ENCODE data around the gene OR2A12.
"Not testable (repeated sequence)": the region's sequence is repeated elsewhere in the genome, so short reads cannot be mapped to it uniquely, and the experiment has no call there.

OR2A12 gene

DNA sequence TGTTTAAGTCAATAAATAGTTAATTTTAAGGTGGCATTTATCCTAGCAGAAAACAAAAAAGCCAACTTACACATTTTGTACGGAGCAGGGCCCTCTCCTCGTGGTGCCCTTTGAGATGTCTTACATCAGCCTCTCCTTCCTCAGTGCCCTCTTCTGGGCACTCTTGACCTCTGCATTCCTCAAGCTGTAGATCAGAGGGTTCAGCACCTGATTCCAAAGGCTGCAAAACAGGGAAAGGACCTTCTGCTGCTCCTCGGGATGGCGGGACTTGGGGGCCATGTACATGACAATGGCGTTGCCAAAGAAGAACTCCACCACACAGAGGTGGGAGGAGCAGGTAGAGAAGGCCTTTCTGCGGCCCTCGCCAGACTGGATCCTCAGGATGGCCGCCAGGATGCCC lies 32.3 kb downstream of the OR2A12 start:
- DNase-seq (ENCODE audit: low read depth in 2 of 2) = no peak

DNA sequence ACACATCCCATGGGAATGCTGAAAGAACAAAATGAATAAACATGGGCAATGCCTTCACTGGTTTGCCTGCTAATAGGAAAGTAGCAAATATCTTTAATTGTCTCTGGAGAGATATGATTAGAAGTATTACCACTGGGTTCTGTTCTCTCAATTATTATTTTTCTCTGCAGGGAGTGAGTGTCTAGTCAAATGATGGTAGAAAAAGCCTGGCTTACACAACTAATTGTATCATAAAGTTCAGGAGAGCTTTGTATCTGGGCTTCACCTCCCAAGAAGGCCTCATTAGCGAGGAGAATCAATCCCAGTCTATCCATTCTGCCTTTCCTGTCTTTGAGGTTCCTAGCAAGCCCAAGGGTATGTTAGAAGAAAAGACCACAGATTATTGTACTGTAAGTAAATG lies 36.8 kb downstream of the OR2A12 start, which contains the start of gene OR2A14:
OR2A14 (plus strand) TSS at position 301 of the 400 bp plus-strand sequence. CDS start 5,937 bp downstream, outside the sequence.
- no peak for DNase-seq (ENCODE audit: low read depth in 2 of 2)

DNA sequence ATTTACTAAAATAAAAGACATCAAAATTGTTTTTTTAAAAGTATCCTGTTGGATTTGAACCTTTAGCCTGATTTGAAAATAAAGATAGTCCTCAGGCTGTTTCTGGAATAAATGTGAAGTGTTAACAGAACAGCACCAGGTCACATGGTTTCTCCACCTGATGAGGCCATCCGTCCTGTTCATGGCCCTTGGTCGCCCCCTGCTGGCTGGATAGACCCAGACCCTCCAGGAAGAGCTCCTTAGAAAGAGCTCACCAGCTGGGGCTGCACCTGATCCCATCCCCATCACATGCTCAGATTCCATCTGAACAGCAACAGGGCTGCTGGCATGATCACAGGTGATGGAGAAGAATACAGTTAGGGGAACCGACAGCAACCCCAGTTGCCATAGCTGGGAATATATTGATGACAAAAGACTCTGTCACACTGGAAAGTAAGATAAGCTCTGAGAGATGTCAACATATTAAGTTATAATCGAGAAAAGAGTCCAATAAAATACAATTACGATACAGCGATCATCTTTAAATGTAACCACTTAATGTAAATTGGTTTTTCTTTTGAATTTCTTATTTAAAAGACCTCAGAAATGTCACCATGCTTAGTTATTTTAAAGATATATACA lies 41.7 kb downstream of the OR2A12 start:
- DNase-seq (ENCODE audit: low read depth in 2 of 2) = peak; percentile 67 to 74

DNA sequence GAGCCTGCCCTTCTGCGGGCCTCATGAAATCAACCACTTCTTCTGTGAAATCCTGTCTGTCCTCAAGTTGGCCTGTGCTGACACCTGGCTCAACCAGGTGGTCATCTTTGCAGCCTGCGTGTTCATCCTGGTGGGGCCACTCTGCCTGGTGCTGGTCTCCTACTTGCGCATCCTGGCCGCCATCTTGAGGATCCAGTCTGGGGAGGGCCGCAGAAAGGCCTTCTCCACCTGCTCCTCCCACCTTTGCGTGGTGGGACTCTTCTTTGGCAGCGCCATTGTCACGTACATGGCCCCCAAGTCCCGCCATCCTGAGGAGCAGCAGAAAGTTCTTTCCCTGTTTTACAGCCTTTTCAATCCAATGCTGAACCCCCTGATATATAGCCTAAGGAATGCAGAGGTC lies 43.5 kb downstream of the OR2A12 start:
- not testable (repeated sequence) for DNase-seq (ENCODE audit: low read depth in 2 of 2)

DNA sequence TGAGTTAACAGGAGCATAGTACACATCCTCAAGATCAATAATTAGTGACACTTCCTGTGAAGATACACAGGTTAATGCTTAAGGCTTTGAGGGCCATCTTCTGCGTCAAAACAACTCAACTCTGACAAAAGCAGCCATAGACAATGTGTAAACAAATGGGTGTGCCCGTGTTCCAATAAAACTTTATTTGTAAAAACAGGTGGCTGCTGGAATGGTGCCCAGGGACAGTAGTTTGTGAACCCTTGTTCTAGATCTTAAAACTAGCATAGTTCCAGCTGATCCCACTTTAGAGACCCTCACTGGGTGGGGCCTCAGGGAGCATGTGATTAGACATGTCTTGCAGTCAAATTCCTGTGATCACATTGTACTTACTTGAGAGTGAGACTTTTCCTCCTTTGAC lies 44.7 kb downstream of the OR2A12 start:
- no peak for DNase-seq (ENCODE audit: low read depth in 2 of 2)

DNA sequence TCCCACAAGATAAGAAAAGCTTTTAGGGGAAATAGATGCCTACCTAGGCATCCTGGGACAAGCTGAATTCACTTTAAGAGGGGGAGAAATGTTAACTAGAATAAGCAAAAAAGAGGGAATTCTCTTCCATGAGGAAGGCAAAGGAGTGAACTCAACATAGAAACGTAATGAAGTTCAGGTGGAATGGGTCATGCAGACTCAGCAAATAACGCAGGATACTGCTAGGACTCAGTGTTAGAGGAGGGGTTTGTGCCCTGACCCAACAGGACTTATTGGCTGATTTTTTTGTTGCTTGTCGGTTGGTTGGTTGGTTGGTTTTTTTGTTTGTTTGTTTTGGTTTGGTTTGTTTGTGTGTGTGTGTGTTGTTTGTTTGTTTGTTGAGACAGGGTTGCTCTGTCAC lies 46.2 kb downstream of the OR2A12 start:
- no peak for DNase-seq (ENCODE audit: low read depth in 2 of 2)

DNA sequence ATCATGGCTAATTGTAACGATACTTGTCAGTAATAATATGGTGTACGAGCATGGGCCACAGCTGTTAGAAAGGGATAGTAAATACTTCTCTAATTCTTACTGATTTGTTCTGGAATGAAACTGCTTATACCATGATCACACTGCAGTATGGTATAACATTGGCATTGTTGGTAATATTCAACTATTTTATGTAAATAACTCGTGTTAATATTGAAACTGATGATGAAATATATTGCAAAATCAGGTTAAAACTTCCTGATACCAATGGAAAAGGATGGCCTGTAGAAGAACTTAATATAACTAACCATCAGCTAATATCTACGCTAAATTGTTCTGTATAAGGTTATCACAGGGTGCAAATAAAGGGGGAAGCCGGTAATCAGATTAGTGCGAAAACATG lies 47.2 kb downstream of the OR2A12 start:
- no peak for DNase-seq (ENCODE audit: low read depth in 2 of 2)

DNA sequence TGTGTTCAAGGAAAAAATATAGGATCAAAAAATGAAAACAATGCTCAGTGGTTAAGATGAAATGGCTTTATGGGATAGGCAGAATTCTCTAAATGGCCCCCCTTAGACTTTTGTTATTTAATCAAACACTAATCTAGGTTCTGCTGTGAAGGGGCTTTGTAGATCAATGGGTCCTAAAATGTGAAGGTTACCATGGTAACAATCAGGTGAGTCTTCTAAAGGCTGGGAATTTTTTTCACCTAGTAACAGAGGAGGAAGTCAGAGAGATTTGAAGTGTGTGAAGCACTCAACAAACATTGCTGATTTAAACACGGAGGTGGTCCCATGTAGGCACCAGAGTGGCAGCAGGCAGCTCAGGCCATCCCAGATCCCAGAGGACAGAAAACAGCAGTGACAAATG lies 48.0 kb downstream of the OR2A12 start:
- no peak for DNase-seq (ENCODE audit: low read depth in 2 of 2)

DNA sequence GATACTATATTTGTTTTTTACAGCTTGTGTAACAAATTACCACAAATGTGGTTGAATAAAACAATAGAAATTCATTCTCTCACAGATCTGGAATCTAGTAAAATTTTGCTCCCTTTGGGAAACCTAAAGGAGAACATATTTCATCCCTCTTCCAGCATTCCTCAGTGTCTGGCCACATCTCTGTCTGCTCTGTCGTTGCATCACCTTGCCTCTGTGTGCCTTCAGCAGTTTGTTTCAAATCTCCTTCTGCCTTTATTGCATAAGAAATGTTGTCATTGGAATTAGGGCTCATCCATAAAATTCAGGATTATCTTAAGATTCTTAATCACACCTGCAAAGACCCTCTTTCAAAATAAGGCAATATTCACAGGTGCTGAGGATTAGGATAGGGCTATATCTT lies 51.4 kb downstream of the OR2A12 start:
- DNase-seq (ENCODE audit: low read depth in 2 of 2) = no peak

DNA sequence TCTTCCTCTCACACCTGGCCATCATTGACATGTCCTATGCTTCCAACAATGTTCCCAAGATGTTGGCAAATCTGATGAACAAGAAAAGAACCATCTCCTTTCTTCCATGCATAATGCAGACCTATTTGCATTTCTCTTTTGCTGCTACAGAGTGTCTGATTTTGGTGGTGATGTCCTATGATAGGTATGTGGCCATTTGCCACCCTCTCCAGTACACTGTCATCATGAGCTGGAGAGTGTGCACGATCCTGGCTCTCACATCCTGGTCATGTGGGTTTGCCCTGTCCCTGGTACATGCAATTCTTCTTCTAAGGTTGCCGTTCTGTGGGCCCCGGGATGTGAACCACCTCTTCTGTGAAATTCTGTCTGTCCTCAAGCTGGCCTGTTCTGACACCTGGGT lies 56.1 kb downstream of the OR2A12 start:
- no peak for DNase-seq (ENCODE audit: low read depth in 2 of 2)

DNA sequence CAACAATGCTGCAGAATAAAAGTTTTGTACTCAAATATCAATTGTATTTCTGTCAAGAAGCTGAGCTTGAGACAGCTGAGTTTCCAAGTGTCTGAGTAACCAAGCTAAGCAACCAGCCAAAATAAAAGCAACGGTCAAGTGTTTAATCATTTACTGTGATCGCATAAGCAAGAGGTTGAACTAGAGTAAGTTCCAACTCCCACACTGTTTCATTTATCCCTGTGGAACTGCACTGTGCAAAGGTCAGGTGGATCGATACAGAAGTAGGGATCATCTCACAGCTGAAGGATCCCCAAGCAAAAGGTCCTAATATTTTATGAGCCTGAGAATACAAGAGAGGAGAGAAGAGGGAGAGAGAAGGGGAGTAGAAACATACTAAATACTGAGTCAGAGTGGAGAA lies 58.3 kb downstream of the OR2A12 start:
- DNase-seq (ENCODE audit: low read depth in 2 of 2) = no peak

DNA sequence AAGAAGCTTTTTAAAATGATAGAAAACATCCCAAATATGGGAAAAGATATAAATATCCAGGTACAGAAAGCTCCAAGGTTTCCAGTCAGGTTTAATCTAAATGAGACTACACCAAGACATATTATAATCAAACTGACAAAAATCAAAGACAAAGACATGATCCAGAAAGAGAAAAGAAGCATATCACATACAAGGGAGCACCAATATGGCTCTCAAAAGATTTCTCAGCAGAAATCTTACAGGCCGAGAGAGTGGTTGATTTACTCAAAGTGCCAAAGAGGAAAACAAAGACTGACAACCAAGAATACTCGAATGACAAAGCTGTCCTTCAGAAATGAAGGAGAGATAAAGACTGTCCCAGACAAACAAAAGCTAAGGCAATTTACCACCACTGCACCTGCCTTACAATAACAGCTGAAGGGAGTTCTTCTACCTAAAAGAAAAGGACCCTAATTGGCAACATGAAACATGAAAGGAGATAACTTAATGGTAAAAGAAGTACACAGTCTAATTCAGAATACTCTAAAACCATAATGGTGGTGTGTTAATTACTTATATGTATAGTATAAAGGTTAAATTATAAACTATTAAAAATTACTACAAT lies 62.2 kb downstream of the OR2A12 start:
- no peak for DNase-seq (ENCODE audit: low read depth in 2 of 2)

All from activated CD8-positive, alpha-beta memory T cell treated with anti-CD3 and anti-CD28 coated beads for 4 hours (primary cell).